Tibial artery (tissue), 4 donors: ENCODE measurements around the gene IL1RAPL2.

Experiments used
- DNase-seq, 2 donors: peaks; one replicate each; pipeline ENCODE4 v3.0.0-alpha.2; 2019
- H3K27ac ChIP-seq, 2 donors: fragments of 200-600 bp; sonication (generic) in 1 of 2; 1 replicate in 1 of 2; 2 replicates in 1 of 2; pipeline ENCODE4 v1.5.1; 2018 to 2019; ENCODE audit warnings: mild to moderate bottlenecking in 1 of 2
- H3K27me3 ChIP-seq, 2 donors: fragments of 200-600 bp; sonication (generic) in 1 of 2; one replicate each; pipeline versions ENCODE4 v1.5.1 to v1.6.0; 2016 to 2019
- H3K36me3 ChIP-seq, 3 donors: fragments of 200-600 bp; sonication (generic) in 2 of 3; one replicate each; pipeline ENCODE4 v1.5.1; 2016 to 2019; ENCODE audit warnings: mild to moderate bottlenecking in 2 of 3
- H3K4me1 ChIP-seq, 4 donors: fragments of 200-600 bp; sonication (generic) in 2 of 4; 1 replicate in 3 of 4; 2 replicates in 1 of 4; pipeline ENCODE4 v1.5.1; 2016 to 2019
- H3K4me3 ChIP-seq, 2 donors: fragments of 200-600 bp; sonication (generic) in 1 of 2; 1 replicate in 1 of 2; 2 replicates in 1 of 2; pipeline ENCODE4 v1.5.1; 2018 to 2019; ENCODE audit warnings: mild to moderate bottlenecking in 2 of 2
- H3K9me3 ChIP-seq, 3 donors: fragments of 200-600 bp; sonication (generic) in 1 of 3; one replicate each; pipeline ENCODE4 v1.5.1; 2016 to 2019
- CTCF ChIP-seq, 2 experiments: fragments of 200-600 bp in 1 of 2; fragments of 450-650 bp in 1 of 2; IDR thresholded peaks; one replicate each; pipeline ENCODE4 v1.5.1; 2017 to 2019; ENCODE audit warnings: antibody characterized with exemption in 2 of 2, mild to moderate bottlenecking in 1 of 2, moderate library complexity in 1 of 2
- intact Hi-C: fragments of 100-400 bp; cut with DNase I; formaldehyde crosslinking; loops from one replicate; pipeline ENCODE4 v1.15.0; 2023; ENCODE audit warnings: low total_unique reads

Gene IL1RAPL2

GRCh38 chrX:105483011-105483410 is 917.0 kb downstream of the IL1RAPL2 start:
- H3K27ac ChIP-seq: no peak overlapping the region
- H3K27me3 ChIP-seq: no peaks in the 10 kb centered on the region
- H3K36me3 ChIP-seq: no peaks in the 10 kb centered on the region
- no peaks in the 10 kb centered on the region for H3K9me3 ChIP-seq
- no peak overlapping the region for H3K4me3 ChIP-seq
- no peak for DNase-seq
- no peaks in the 10 kb centered on the region for H3K4me1 ChIP-seq
- intact Hi-C loops: no loop called here
- no peak for TF ChIP-seq CTCF (IDR thresholded peaks at IDR 0.05)

GRCh38 chrX:105488716-105489115 is 922.7 kb downstream of the IL1RAPL2 start:
- no peak for DNase-seq
- Histone ChIP-seq H3K27me3 (no peaks in the 10 kb centered on the region), H3K36me3 (no peaks in the 10 kb centered on the region), H3K4me1 (no peaks in the 10 kb centered on the region), H3K27ac (no peak overlapping the region), H3K9me3 (no peaks in the 10 kb centered on the region), H3K4me3 (no peak overlapping the region)
- no peak for TF ChIP-seq CTCF (IDR thresholded peaks at IDR 0.05)
- intact Hi-C loops: no loop called here

- intact Hi-C loops: no loop called here
- Histone ChIP-seq H3K36me3 (no peaks in the 10 kb centered on the region), H3K4me1 (no peaks in the 10 kb centered on the region)
Observed at GRCh38 chrX:105495376-105495775, 929.4 kb downstream of the IL1RAPL2 start.

GRCh38 chrX:105502336-105502735 is 936.3 kb downstream of the IL1RAPL2 start:
- no peak for DNase-seq
- intact Hi-C loops: no loop called here
- H3K9me3 ChIP-seq: peaks cover 0 to 4% (median 0%) of the 10 kb centered on the region in 3 donors

More at GRCh38 chrX:105495376-105495775, 929.4 kb downstream of the IL1RAPL2 start:
- H3K27ac ChIP-seq: no peak overlapping the region
- DNase-seq: no peak
- no peak for TF ChIP-seq CTCF (IDR thresholded peaks at IDR 0.05)
- no peaks in the 10 kb centered on the region for H3K27me3 ChIP-seq
- H3K4me3 ChIP-seq: no peak overlapping the region
- peaks cover 0 to 4% (median 0%) of the 10 kb centered on the region in 3 donors for H3K9me3 ChIP-seq

GRCh38 chrX:105515561-105515960 is 949.6 kb downstream of the IL1RAPL2 start:
- no peaks in the 10 kb centered on the region for H3K4me1 ChIP-seq
- intact Hi-C loops: no loop called here
- H3K36me3 ChIP-seq: no peaks in the 10 kb centered on the region
- DNase-seq: no peak
- H3K27me3 ChIP-seq: no peaks in the 10 kb centered on the region
- no peak overlapping the region for H3K27ac ChIP-seq
- no peaks in the 10 kb centered on the region for H3K9me3 ChIP-seq
- no peak for TF ChIP-seq CTCF (IDR thresholded peaks at IDR 0.05)
- H3K4me3 ChIP-seq: no peak overlapping the region

More at GRCh38 chrX:105502336-105502735, 936.3 kb downstream of the IL1RAPL2 start:
- no peak for TF ChIP-seq CTCF (IDR thresholded peaks at IDR 0.05)
- Histone ChIP-seq H3K4me1 (no peaks in the 10 kb centered on the region), H3K4me3 (no peak overlapping the region), H3K27ac (no peak overlapping the region), H3K27me3 (no peaks in the 10 kb centered on the region), H3K36me3 (no peaks in the 10 kb centered on the region)

DNA sequence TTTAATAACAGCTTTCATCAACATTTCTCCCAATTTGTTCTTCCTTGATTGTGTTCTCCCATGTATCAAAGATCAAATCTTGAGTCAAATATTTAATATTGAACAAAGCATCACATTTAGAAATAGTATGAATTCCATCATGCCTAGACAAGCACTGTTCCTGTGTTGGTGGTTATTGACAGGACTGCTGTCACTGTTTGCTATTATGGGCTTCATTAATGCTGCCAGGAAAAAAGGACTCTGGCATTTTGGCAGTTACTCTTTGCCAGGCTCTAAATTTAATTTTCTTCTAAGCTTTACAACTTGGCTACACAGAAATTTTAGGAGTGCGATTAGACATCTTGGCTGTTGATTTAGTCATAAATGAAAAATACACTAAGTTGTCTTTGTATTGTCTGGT is 960.4 kb downstream of the IL1RAPL2 start:
- TF ChIP-seq CTCF (IDR thresholded peaks at IDR 0.05): no peak
- intact Hi-C loops: no loop called here
- no peaks in the 10 kb centered on the region for H3K27me3 ChIP-seq

More for the DNA sequence above, 960.4 kb downstream of the IL1RAPL2 start:
- DNase-seq: no peak
- no peaks in the 10 kb centered on the region for H3K4me1 ChIP-seq
- no peaks in the 10 kb centered on the region for H3K36me3 ChIP-seq
- H3K4me3 ChIP-seq: no peak overlapping the region
- H3K27ac ChIP-seq: no peak overlapping the region
- no peaks in the 10 kb centered on the region for H3K9me3 ChIP-seq
